NCI-H2081 treated with DMSO at 0.1 percent for 48 hours (cell line): ENCODE measurements around the gene NIT1.

ENCODE experiments used
- DNase-seq: peaks from one replicate; lab custom pipeline; 2025; lab: John Stamatoyannopoulos, UW

NIT1 gene, protein sequence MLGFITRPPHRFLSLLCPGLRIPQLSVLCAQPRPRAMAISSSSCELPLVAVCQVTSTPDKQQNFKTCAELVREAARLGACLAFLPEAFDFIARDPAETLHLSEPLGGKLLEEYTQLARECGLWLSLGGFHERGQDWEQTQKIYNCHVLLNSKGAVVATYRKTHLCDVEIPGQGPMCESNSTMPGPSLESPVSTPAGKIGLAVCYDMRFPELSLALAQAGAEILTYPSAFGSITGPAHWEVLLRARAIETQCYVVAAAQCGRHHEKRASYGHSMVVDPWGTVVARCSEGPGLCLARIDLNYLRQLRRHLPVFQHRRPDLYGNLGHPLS

DNA sequence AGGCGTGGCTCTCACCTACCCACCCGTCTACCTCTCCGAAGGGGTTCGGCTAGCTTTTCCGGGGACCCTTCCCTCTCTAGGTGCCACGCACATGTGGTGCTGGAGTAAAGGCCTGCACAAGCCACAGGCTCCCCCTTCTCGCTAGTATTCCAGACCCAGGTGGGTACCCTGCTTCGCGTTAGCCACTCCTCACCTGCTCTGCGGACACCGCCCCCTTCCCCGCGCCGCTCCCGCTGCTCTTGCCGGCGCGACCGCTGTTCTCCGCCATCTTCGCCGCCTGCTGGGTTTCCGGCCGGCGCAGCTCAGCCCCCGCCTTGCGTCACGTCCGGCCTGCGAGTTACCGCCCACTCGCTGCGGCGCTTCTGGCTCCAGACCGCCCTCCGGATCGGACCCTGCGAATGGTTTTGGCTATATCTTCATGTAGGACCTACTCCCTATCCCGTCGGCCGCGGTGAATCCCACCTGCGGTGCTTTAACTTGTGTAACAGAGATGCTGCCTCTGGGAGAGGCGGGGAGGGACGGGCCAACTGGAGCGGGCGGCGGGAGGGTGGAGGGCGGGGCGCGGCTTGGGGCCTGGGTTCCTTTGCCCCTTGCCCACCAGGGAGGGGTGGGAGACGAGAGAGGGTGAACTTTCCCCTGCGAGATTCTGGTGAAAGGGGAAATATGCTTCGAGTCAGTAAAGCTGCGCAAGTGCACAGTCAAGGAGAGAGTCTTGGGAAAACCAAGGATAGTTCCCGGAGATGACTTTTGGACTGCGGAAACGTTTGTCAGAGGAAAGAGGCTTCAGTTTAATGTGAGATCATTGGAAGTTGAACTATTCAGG is at the start of gene NIT1, which contains the start of gene PFDN2:
TSS of gene NIT1 (plus strand) at position 347 of the 823 bp plus-strand sequence. CDS start at position 419, 72 bp downstream.
TSS of gene PFDN2 (minus strand) at position 279 of the 823 bp plus-strand sequence. CDS start at position 268, 11 bp downstream.
- DNase-seq, result peak; percentile 37

DNA sequence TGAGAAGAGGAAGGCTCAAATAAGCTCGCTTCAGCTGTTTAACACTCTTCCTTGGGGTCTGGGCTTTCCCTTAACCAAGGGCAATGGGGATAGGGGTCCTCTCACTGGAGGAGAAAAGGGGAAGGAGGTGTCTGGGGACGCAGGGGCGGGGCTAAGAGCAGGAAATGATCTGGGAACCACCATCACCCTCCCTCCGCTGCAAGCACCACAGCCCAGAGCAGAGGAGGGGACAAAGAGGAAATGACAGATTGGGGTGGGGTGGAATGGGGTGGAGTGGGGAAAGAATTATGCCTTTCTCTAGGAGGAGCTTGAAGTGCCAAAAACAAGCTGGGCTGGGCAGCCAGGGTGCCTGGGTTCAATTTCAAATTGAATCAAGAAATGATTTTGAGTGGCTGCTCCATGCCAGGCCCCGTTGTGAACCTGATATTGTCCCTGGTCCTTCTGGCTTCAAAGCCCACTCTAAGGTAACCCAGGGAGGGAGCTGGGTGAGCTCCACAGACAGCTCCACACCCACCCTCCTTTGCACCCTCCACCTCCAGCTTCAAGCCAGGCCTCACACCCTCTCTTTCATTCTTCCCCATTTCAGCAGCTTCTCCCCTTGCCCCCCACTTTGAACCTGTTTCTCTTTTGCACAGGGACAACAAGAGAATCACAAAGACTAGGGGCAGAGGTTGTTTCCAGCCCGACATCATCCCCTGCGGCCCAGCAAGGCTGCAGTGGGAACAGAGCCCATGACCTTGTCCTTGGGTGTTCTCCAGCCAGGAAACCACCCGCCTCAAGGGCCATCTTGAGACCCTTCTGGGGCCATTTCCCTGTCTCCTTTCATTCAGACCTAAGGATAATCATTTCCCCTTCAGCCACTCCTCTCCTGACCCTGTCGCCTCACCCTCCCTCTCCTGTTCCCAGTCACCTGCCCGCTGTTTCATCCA is 49.3 kb upstream of the NIT1 start:
- DNase-seq, result no peak

- DNase-seq, result no peak
Measured at GRCh38 chr1:161069241-161069640, 48.7 kb upstream of the NIT1 start.

DNA sequence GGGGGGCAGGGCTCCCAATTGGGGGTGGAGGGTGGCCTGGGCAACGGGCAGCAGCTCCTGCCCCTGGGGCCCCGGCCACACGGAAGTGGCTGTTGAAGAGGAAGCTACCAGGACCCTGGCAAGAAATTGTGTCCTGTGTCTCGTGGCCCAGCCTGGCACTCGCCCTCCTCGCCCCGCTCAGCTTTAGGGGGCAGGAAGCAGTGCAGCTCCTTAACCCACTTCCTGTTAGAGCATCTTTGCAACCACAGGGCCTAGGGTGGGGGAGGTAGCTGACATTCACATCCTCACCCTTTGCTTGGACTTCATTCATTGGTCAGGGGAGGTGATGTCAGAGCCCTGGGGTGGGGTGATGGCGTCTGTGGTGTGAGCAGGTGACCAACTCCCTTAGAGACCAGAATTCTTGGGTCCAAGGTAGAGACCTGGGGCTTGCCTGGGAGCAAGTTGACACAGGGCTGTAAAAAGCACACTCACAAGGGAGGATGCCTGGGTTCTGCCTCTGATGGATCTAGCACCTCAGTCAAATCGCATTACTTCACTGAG is 48.1 kb upstream of the NIT1 start, which contains the start of gene ARHGAP30:
TSS of gene ARHGAP30 (minus strand) at position 161 of the 540 bp plus-strand sequence. CDS start 267 bp downstream, outside the sequence.
- no peak for DNase-seq

- DNase-seq, result no peak
Measured at GRCh38 chr1:161070761-161071160, 47.1 kb upstream of the NIT1 start.

DNA sequence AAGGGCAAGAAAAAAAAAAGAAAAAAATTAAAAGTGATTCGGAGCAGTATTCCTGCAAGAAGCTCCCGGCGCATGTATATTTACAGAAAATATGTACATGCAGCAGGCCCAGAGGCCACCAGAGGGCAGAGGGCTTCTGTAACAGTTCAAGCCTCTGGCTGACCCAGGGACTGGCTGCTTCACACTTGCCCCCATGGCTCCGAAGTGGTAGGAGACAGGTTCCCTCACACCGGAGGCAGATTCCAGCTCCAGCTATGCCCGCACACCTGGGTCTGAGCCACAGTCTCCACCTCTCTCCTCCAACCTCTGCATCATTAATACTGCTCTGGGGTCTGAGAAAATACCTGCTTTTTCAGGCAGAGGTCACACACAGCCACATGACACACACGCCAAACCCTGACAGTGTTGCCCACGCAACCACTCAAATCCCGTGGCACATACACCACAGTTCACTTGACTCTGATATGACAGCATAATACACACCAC is 46.0 kb upstream of the NIT1 start:
- no peak for DNase-seq

DNA sequence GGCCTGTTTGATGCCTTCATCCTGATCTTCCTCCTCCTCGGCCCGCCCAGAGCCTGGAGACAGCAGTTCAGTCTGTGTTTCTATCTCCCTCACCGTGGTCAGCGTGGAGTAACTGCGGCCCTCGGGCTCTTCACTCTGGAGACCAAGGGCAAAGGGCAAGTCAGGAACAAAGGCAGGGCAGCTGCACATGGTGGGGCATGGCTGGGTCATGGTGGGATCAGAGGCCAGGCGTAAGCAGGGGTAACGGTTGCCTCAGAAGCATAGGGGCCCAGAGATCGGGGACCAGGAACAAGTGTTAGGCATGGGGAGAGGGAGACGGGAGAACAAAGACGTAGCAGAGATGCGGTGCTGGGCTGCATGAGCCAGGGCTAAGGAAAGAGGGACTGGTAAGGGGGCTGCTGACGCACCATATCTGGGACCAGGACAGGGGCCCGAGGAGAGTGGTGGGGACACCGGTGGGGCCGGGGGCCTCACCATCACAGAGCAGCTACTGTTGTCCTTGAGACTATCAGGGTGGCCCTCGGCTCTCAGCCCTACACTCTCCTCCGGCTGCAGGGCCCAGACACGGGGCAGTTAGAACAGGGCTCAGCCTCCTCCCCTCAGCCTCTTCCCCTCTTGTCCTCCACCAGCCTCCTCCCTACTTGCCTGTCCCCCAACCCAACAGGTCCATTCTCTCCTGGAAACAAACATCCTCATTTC is 45.0 kb upstream of the NIT1 start:
- DNase-seq, result no peak

- DNase-seq, result no peak
Measured at GRCh38 chr1:161073474-161074121, 44.3 kb upstream of the NIT1 start.

- DNase-seq, result no peak
Measured at GRCh38 chr1:161074676-161075368, 43.1 kb upstream of the NIT1 start.

- DNase-seq, result no peak
Measured at GRCh38 chr1:161076410-161076809, 41.5 kb upstream of the NIT1 start.

- no peak for DNase-seq
Measured at GRCh38 chr1:161077426-161077825, 40.5 kb upstream of the NIT1 start.

- no peak for DNase-seq
Measured at GRCh38 chr1:161079436-161080110, 38.3 kb upstream of the NIT1 start.

DNA sequence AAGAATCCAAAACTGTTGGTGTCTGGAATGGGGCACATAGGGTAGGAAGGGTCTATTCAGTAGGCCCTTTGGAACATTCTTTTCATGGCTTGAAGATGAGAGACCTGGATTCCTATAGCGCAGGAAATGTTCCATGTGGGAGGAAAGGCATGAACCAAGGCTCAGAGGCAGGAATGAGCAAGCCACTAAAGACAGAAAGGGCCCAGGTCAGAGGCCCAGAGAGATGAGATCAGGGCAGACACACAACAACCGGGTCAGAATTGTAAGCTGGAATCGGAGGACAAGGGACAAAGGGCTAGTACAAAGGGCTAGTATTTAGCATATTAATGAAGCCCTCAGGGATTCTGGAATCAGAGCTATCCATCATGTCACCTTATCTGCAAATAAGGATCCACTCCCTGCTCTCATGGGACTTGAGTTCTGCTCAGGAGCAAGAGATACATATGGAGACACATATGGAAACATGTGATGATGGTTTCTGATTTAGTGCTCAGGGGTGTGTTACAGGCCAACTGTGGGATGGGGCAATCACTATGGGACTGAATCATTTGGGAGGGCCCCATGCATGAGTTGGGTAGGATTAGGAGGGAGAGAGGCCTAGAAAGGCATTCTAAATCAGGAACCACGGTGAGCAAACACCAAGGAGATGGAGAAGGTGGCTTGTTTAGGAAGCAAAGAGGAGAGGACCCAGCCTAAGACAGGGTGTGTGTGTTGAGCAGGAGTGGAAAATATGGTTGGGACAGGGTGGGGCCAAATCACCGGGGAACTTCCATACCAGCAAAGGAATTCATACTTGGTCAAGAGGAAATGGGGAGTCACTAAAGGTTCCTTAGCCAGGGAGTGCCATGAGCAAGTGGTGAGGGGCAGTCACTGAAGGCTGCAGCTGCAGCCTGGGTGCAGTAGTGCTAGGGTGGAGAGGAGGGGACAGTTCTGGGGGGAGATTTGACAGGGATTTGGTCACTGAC is 37.2 kb upstream of the NIT1 start:
- DNase-seq, result no peak

DNA sequence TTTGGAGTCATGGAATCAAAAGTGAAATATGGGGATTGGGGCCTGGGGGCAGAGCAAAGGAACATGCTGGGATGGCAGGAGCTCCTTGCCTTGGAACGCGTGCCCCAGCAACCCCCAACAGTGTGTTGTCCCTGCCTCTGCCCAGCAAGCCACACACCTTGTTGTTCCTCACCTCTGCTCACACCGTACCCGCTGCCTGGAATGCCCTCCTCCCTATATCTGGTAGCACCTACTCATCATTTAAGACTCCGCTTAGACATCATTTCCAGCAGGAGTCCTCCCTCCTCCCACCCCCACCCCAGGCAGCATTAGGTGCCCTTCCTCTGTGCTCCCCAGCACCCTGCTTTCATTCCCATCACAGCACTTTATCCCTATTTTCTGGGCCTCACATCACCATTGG is 36.4 kb upstream of the NIT1 start:
- no peak for DNase-seq

- DNase-seq, result no peak
Measured at GRCh38 chr1:161082483-161082882, 35.4 kb upstream of the NIT1 start.

DNA sequence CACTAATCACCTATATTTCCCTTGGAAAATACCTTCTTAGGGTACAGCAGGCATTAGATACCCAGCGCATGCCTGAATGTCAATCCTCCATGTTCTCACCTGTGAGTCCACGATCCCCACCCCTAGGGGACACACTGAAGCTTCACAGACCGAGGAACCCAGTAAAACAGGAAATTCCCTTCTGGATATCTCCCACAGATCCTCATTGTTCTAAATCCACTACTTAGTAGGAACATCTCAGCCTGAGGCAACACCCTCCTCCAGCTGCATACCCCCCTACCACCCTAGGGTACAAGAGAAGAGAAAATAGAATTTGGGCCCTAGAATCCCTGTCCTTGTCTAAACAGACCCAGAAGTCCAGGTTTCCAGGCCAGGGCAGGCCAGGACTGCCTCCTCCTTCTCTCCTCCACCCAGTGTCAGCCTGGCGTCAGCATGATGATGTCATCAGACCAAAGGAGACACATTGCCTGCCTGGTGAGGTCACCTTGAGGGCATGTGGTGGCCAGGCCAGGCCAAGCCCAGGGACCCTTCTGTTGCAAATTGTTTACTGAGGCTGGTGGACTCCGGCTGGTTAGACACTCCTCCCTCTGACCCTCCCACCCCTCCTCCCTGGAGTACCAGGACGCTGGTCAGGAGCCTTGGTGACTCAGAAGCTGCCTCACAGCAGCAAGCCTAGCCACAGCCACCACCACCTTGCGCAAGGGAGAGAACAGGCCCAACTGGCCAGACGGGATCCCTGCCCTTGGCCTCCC is 34.7 kb upstream of the NIT1 start:
- DNase-seq, result no peak
